ENCODE results near the gene MRPL4. TPM values are rescaled to one million over a fixed set of nuclear protein-coding genes. Genes with fewer than 3 reads are reported as not detected.

Gene MRPL4
- total RNA-seq, 4 donors from 2014 or later = 39.9 to 78.0 (median 61.7) TPM

GRCh38 chr19:10228920-10229319 lies 23.1 kb upstream of the MRPL4 start:
- peak; percentile 47 to 57 (median 54) for TF ChIP-seq CTCF (IDR thresholded peaks at IDR 0.05)
- TF ChIP-seq POLR2A (IDR thresholded peaks at IDR 0.05; ENCODE audit: low read depth) = no peak
- TF ChIP-seq EP300 (IDR thresholded peaks at IDR 0.05) = no peak
- peak overlapping the region; percentile 82 to 91 (median 90) for H3K27ac ChIP-seq (replicated peaks in 1 of 4)
- intact Hi-C loops (cut with DNase I) = no loop called here
- peak overlapping the region; percentile 75 to 99 (median 94) for H3K4me3 ChIP-seq
- H3K4me1 ChIP-seq = peaks cover 20 to 62% (median 56%) of the 10 kb centered on the region in 4 donors
- H3K27me3 ChIP-seq = no peaks in the 10 kb centered on the region
- no peaks in the 10 kb centered on the region for H3K9me3 ChIP-seq
- DNase-seq (ENCODE audit: extremely low spot score) = no peak
- 48% methylated on average over 2 of the region's 2 CpGs for WGBS
- H3K36me3 ChIP-seq = peaks cover 0 to 8% (median 7%) of the 10 kb centered on the region in 4 donors

GRCh38 chr19:10230173-10230860 lies 21.7 kb upstream of the MRPL4 start:
- Histone ChIP-seq H3K36me3 (no peaks in the 10 kb centered on the region), H3K4me3 (peak overlapping the region; percentile 75 to 99 (median 94)), H3K27me3 (no peaks in the 10 kb centered on the region), H3K9me3 (no peaks in the 10 kb centered on the region), H3K4me1 (peaks cover 20 to 60% (median 56%) of the 10 kb centered on the region in 4 donors), H3K27ac (replicated peaks in 1 of 4) (peak overlapping the region; percentile 82 to 91 (median 90))
- TF ChIP-seq POLR2A (IDR thresholded peaks at IDR 0.05; ENCODE audit: low read depth) (no peak), POLR2AphosphoS5 (IDR thresholded peaks at IDR 0.05) (no peak), EP300 (IDR thresholded peaks at IDR 0.05) (no peak), CTCF (IDR thresholded peaks at IDR 0.05) (no peak)
- under 1% methylated on average over 26 of the region's 70 CpGs for WGBS
- no peak for DNase-seq (ENCODE audit: extremely low spot score)
- intact Hi-C loops (cut with DNase I) = no loop called here

DNA sequence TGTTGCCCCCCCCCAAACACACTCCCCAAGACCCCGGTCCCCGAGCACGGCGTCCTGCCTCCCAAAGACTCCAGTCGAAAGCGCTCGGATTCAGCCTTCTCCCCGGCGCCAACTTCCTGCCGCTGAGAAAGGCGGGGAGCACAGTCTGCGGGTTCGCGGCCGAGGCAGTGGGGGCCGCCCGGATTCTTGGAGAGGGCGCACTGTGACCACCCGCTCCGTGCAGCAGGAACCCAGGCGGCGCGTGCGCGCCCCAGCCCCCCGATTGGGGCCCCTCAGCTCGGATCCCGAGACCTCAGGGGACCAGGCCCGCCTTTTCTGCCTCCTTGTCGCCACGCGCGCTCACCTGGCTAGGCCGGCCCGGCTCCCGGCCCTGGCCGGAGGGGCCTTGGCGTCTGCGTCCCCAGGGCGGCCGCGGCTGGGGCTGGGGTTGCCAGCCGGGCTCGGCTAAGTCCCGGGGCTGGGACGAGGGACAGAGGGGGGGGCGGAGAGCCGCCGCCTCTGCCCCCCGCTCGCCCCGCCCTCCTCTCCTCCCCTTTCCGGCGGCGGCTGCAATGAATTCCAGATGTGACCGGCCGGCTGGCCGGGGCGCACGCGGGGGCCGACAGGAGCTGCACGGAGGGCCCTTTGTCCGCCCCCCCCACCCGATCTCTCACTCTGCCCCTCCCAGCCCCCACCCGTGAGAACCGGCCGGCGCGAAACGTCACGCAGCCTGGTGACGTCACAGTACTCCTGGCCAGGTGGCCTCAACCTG lies 21.0 kb upstream of the MRPL4 start, which contains the start of gene S1PR2:
TSS of gene S1PR2 (minus strand) at position 471 of the 751 bp plus-strand sequence. CDS start 6,426 bp downstream, outside the sequence.
- Histone ChIP-seq H3K4me1 (peaks cover 25 to 60% (median 56%) of the 10 kb centered on the region in 4 donors), H3K9me3 (no peaks in the 10 kb centered on the region), H3K4me3 (peak within 1 kb of the TSS; percentile 75 to 99 (median 94)), H3K36me3 (no peaks in the 10 kb centered on the region), H3K27me3 (no peaks in the 10 kb centered on the region), H3K27ac (replicated peaks in 1 of 4) (peak within 1 kb of the TSS; percentile 82 to 91 (median 90))
- intact Hi-C loops (cut with DNase I) = no loop called here
- WGBS = 0% methylated on average over 20 of the region's 73 CpGs
- DNase-seq (ENCODE audit: extremely low spot score) = no peak
- TF ChIP-seq CTCF (IDR thresholded peaks at IDR 0.05) = no peak
- TF ChIP-seq POLR2AphosphoS5 (IDR thresholded peaks at IDR 0.05) = peak; percentile 8 to 73
- TF ChIP-seq POLR2A (IDR thresholded peaks at IDR 0.05; ENCODE audit: low read depth) = peak; percentile 19

GRCh38 chr19:10231612-10232228 lies 20.3 kb upstream of the MRPL4 start:
- Histone ChIP-seq H3K27ac (replicated peaks in 1 of 4) (peak overlapping the region; percentile 82 to 91 (median 90)), H3K36me3 (no peaks in the 10 kb centered on the region), H3K4me1 (peaks cover 27 to 65% (median 59%) of the 10 kb centered on the region in 4 donors), H3K27me3 (no peaks in the 10 kb centered on the region), H3K4me3 (peak overlapping the region; percentile 75 to 99 (median 94)), H3K9me3 (no peaks in the 10 kb centered on the region)
- 75% methylated on average over 8 of the region's 8 CpGs for WGBS
- intact Hi-C loops (cut with DNase I) = no loop called here
- DNase-seq (ENCODE audit: extremely low spot score) = no peak
- TF ChIP-seq EP300 (IDR thresholded peaks at IDR 0.05) (no peak), CTCF (IDR thresholded peaks at IDR 0.05) (no peak), POLR2AphosphoS5 (IDR thresholded peaks at IDR 0.05) (no peak), POLR2A (IDR thresholded peaks at IDR 0.05; ENCODE audit: low read depth) (no peak)
